ENCODE measurements around the gene GNAS.

Gene GNAS

GRCh38 chr20:58880994-58881752 is 28.7 kb downstream of the GNAS start:
- DNase-seq (ENCODE audit: low spot score), result no peak

- DNase-seq (ENCODE audit: low spot score), result no peak
Observed at GRCh38 chr20:58882704-58883089, 30.2 kb downstream of the GNAS start.

- DNase-seq (ENCODE audit: low spot score), result no peak
Observed at GRCh38 chr20:58883241-58883691, 30.8 kb downstream of the GNAS start.

- DNase-seq (ENCODE audit: low spot score), result no peak
Observed at GRCh38 chr20:58884966-58885365, 32.5 kb downstream of the GNAS start.

- DNase-seq (ENCODE audit: low spot score), result no peak
Observed at GRCh38 chr20:58886546-58886945, 34.0 kb downstream of the GNAS start.

GRCh38 chr20:58888103-58888502 is 35.6 kb downstream of the GNAS start:
- DNase-seq (ENCODE audit: low spot score), result no peak

GRCh38 chr20:58888521-58889333 is 36.2 kb downstream of the GNAS start:
- DNase-seq (ENCODE audit: low spot score), result peak; percentile 81

GRCh38 chr20:58889334-58889760 is 36.8 kb downstream of the GNAS start:
- no peak for DNase-seq (ENCODE audit: low spot score)

GRCh38 chr20:58889798-58890517 is 37.4 kb downstream of the GNAS start:
- no peak for DNase-seq (ENCODE audit: low spot score)

GRCh38 chr20:58890518-58891085 is 38.1 kb downstream of the GNAS start:
- DNase-seq (ENCODE audit: low spot score), result peak; percentile 58

GRCh38 chr20:58891086-58891717 is 38.7 kb downstream of the GNAS start:
- peak; percentile 75 for DNase-seq (ENCODE audit: low spot score)

- no peak for DNase-seq (ENCODE audit: low spot score)
Observed at GRCh38 chr20:58891718-58892140, 39.2 kb downstream of the GNAS start.

- peak; percentile 75 for DNase-seq (ENCODE audit: low spot score)
Observed at GRCh38 chr20:58892141-58892931, 39.8 kb downstream of the GNAS start.

- no peak for DNase-seq (ENCODE audit: low spot score)
Observed at GRCh38 chr20:58892932-58893224, 40.4 kb downstream of the GNAS start.

- DNase-seq (ENCODE audit: low spot score), result no peak
Observed at GRCh38 chr20:58893355-58894120, 41.0 kb downstream of the GNAS start.

GRCh38 chr20:58894652-58895447 is 42.3 kb downstream of the GNAS start:
- no peak for DNase-seq (ENCODE audit: low spot score)

- no peak for DNase-seq (ENCODE audit: low spot score)
Observed at GRCh38 chr20:58895448-58896180, 43.1 kb downstream of the GNAS start.

GRCh38 chr20:58896820-58897219 is 44.3 kb downstream of the GNAS start:
- no peak for DNase-seq (ENCODE audit: low spot score)

- no peak for DNase-seq (ENCODE audit: low spot score)
Observed at GRCh38 chr20:58897488-58897887, 45.0 kb downstream of the GNAS start.
